Measurements from ENCODE around the gene CRY1. TPM values are rescaled to one million over a fixed set of nuclear protein-coding genes. Genes with fewer than 3 reads are reported as not detected.
"Not testable (repeated sequence)": the region's sequence is repeated elsewhere in the genome, so short reads cannot be mapped to it uniquely, and the experiment has no call there.

Gene CRY1
- total and polyA plus RNA-seq, 4 donors: 18.1 to 36.1 (median 28.9) TPM

DNA sequence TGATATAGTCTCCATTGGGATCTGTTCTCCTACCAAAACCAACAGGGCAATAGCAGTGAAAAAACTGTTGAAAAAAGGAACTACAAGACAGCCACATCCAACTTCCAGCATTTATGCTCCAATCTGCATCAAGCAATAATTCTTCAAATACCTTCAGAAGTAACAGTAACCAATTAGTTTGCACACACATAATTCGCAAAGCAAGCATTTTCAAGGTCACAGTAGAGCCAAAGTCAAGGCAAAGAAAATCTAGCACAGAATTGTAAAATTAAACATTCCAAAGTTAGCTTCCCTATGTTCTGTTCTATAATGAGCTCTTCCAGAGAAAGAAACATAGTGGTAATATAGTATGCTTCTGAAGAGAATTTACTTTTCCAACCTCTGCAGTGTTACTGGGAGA, 95.4 kb downstream of the CRY1 start:
- Histone ChIP-seq H3K4me3 (ENCODE audit: low read depth, low read length) (no peak overlapping the region), H3K27ac (ENCODE audit: low read depth, low read length) (no peak overlapping the region), H3K27me3 (ENCODE audit: control insufficient read depth, insufficient read depth, low read length) (no peaks in the 10 kb centered on the region), H3K9me3 (ENCODE audit: control insufficient read depth, insufficient read depth, low read length) (no peaks in the 10 kb centered on the region), H3K4me1 (ENCODE audit: control insufficient read depth, insufficient read depth, low read length) (no peaks in the 10 kb centered on the region), H3K36me3 (ENCODE audit: control insufficient read depth, insufficient read depth, low read length) (peaks cover 10% of the 10 kb centered on the region)
- WGBS (ENCODE audit: insufficient coverage): no CpG with 5 or more reads among the region's 1 CpG
- DNase-seq (ENCODE audit: low read depth in 4 of 6, low spot score in 6 of 6): no peak

DNA sequence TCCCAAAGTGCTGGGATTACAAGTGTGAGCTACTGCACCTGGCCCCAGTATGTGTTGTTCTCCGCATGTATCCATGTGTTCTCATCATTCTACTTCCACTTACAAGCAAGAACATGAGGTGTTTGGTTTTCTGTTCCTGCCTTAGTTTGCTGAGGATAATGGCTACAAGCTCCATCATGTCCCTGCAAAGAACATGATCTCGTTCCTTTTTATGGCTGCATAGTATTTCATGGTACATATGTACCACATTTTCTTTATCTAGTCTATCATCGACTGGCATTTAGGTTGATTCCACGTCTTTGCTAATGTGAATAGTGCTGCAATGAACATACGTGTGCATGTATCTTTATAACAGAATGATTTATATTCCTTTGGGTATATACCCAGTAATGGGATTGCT, 97.2 kb downstream of the CRY1 start:
- not testable (repeated sequence) for H3K9me3 ChIP-seq (ENCODE audit: control insufficient read depth, insufficient read depth, low read length); H3K27ac ChIP-seq (ENCODE audit: low read depth, low read length); H3K4me3 ChIP-seq (ENCODE audit: low read depth, low read length); DNase-seq (ENCODE audit: low read depth in 4 of 6, low spot score in 6 of 6); H3K4me1 ChIP-seq (ENCODE audit: control insufficient read depth, insufficient read depth, low read length); H3K27me3 ChIP-seq (ENCODE audit: control insufficient read depth, insufficient read depth, low read length)
- H3K36me3 ChIP-seq (ENCODE audit: control insufficient read depth, insufficient read depth, low read length): peaks cover 10% of the 10 kb centered on the region
- WGBS (ENCODE audit: insufficient coverage): 100% methylated on average over 1 of the region's 5 CpGs

DNA sequence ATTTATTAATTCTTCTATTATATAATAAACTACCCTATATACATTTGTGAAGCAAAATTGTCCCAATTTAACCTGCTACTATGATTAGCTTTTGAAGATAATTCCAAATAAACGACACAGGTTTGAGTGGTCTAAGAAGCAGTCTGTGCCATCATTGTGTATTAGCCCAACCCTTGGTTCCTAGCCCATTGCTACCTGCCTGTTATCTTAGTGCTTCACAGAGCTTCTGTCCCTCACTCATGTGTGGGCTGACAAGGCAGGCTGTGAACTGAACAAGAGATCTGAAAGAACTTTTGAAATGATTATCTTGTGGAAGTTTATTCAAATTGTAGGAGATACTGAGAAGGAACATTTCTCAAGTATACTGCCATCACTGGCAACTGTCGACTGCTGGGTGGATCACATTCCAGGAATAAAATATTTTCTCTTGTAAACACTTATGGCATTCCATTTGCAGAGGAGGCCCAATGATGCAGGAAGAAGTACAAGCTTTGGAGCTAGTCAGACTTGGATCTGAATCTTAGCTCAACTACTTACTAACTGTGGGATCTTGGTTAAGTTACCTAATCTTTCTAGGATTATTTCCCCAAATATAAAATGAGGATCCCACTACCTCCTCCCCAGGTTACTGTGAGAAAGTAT, 98.6 kb downstream of the CRY1 start:
- Histone ChIP-seq H3K9me3 (ENCODE audit: control insufficient read depth, insufficient read depth, low read length) (no peaks in the 10 kb centered on the region), H3K27me3 (ENCODE audit: control insufficient read depth, insufficient read depth, low read length) (no peaks in the 10 kb centered on the region), H3K4me3 (ENCODE audit: low read depth, low read length) (no peak overlapping the region), H3K4me1 (ENCODE audit: control insufficient read depth, insufficient read depth, low read length) (no peaks in the 10 kb centered on the region), H3K27ac (ENCODE audit: low read depth, low read length) (no peak overlapping the region), H3K36me3 (ENCODE audit: control insufficient read depth, insufficient read depth, low read length) (peaks cover 7% of the 10 kb centered on the region)
- 100% methylated on average over 1 of the region's 2 CpGs for WGBS (ENCODE audit: insufficient coverage)
- DNase-seq (ENCODE audit: low read depth in 4 of 6, low spot score in 6 of 6): peak in 1 of 6 donors; percentile 50

DNA sequence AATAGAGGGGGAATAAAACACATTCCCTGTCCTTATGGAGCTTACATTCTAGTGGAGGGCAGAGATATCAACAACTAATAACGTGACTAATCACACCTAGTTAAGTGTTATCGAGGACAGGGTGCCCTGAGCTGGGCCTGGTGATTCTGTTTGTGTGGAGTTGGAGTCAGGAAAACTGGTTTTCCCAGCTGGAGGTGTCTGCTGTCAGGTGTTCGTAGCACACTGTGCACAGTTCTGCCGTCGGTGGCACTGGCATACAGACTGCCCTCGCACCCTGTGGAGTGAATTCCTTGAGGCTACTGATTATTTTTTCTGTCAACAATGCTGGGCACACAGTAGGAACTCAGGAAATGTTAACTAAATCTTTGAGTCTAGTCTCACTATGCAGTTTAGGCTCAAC, 105.5 kb downstream of the CRY1 start:
- DNase-seq (ENCODE audit: low read depth in 4 of 6, low spot score in 6 of 6): no peak
- Histone ChIP-seq H3K27me3 (ENCODE audit: control insufficient read depth, insufficient read depth, low read length) (no peaks in the 10 kb centered on the region), H3K9me3 (ENCODE audit: control insufficient read depth, insufficient read depth, low read length) (no peaks in the 10 kb centered on the region), H3K4me1 (ENCODE audit: control insufficient read depth, insufficient read depth, low read length) (peaks cover 6% of the 10 kb centered on the region), H3K36me3 (ENCODE audit: control insufficient read depth, insufficient read depth, low read length) (peaks cover 13% of the 10 kb centered on the region), H3K4me3 (ENCODE audit: low read depth, low read length) (no peak overlapping the region), H3K27ac (ENCODE audit: low read depth, low read length) (no peak overlapping the region)
- 58% methylated on average over 5 of the region's 6 CpGs for WGBS (ENCODE audit: insufficient coverage)

DNA sequence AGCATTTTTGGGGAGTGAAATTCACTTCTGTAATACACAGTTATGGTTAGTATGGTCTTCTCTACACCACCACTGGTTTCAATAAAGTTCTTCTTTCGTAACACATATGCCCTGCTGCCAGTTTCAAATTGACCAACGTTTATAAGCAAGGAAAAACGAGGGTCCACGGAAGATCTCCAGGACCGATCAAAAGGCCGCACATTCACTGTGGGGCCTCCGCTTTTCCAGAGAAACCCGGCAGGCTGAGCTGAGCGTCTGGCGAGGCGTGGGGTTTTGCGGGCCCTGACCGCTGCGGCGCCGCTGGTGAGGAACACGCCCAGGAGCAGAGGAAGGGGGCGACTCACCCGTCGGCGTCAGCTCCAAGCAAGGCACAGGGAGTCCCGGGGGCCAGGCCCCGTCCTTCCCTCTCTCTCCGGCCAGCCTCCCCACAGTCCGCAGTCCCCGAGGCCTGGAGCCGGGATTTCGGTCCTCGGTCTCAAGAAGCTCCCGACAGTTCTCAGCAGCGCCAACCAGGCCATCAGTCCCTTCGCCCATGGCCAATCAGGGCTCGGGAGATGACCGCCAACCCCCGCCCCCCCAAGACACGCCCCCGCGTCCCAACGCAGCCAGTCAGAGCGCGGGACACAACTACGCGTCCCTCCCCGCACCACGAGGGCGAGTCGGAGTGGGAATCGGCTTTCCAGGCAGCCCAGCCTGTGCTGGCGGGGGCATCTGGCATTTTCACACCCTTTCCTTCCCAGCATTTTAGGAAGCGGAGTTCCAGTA, 106.5 kb downstream of the CRY1 start, which contains the start of gene MTERF2:
Gene MTERF2 (minus strand): TSS at position 522 of the 765 bp plus-strand sequence. CDS start 8,432 bp downstream, outside the sequence.
- 0% methylated on average over 48 of the region's 50 CpGs for WGBS (ENCODE audit: insufficient coverage)
- DNase-seq (ENCODE audit: low read depth in 4 of 6, low spot score in 6 of 6): peak; percentile 84 to 98 (median 92)
- Histone ChIP-seq H3K9me3 (ENCODE audit: control insufficient read depth, insufficient read depth, low read length) (no peaks in the 10 kb centered on the region), H3K4me1 (ENCODE audit: control insufficient read depth, insufficient read depth, low read length) (peaks cover 6% of the 10 kb centered on the region), H3K4me3 (ENCODE audit: low read depth, low read length) (peak within 1 kb of the TSS; percentile 95), H3K36me3 (ENCODE audit: control insufficient read depth, insufficient read depth, low read length) (peaks cover 13% of the 10 kb centered on the region), H3K27me3 (ENCODE audit: control insufficient read depth, insufficient read depth, low read length) (no peaks in the 10 kb centered on the region), H3K27ac (ENCODE audit: low read depth, low read length) (peak within 1 kb of the TSS; percentile 93)

DNA sequence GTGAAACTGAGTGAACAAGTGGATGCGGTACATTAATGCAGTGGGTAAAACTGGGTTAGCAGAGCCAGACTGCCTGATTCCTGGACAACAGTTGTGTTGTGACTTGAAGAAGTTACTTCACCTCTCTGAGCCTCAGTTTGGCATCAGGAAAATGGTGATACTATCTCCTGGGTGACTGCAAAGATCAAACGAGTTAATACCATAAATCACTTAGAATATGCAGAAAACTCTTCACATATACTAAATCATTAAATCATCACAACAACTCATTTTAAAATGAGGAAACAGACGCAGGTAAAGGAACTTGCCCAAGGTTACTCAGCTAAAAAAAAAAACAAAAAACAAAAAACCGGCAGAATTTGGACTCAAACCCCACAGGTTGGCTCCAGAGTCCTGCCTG, 107.2 kb downstream of the CRY1 start:
- peak overlapping the region; percentile 93 for H3K27ac ChIP-seq (ENCODE audit: low read depth, low read length)

DNA sequence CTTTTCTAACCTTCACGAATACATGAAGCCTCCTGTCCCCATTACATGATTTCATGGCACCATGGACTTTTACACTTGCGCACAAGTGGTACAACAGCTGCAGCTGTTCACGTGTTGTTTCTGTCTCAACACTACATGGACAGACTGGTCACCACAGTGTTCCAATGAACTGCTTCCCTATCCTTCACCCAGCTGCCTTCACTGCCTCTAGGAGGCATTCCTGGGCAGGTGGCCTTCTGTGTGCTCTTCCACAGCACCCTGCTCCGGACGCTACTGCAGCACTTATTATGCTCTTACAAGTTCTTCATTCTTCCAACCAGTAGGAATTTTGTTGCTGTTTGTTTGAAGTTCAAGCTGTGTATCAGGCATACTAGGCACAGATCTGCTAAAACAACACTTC, 107.9 kb downstream of the CRY1 start:
- Histone ChIP-seq H3K27me3 (ENCODE audit: control insufficient read depth, insufficient read depth, low read length) (no peaks in the 10 kb centered on the region), H3K27ac (ENCODE audit: low read depth, low read length) (no peak overlapping the region), H3K9me3 (ENCODE audit: control insufficient read depth, insufficient read depth, low read length) (no peaks in the 10 kb centered on the region), H3K4me1 (ENCODE audit: control insufficient read depth, insufficient read depth, low read length) (peaks cover 10% of the 10 kb centered on the region), H3K4me3 (ENCODE audit: low read depth, low read length) (no peak overlapping the region), H3K36me3 (ENCODE audit: control insufficient read depth, insufficient read depth, low read length) (peaks cover 13% of the 10 kb centered on the region)
- 97% methylated on average over 3 of the region's 5 CpGs for WGBS (ENCODE audit: insufficient coverage)
- DNase-seq (ENCODE audit: low read depth in 4 of 6, low spot score in 6 of 6): no peak

More for the DNA sequence above, 107.2 kb downstream of the CRY1 start:
- Histone ChIP-seq H3K9me3 (ENCODE audit: control insufficient read depth, insufficient read depth, low read length) (no peaks in the 10 kb centered on the region), H3K27me3 (ENCODE audit: control insufficient read depth, insufficient read depth, low read length) (no peaks in the 10 kb centered on the region), H3K4me3 (ENCODE audit: low read depth, low read length) (peak overlapping the region; percentile 95), H3K36me3 (ENCODE audit: control insufficient read depth, insufficient read depth, low read length) (peaks cover 13% of the 10 kb centered on the region), H3K4me1 (ENCODE audit: control insufficient read depth, insufficient read depth, low read length) (peaks cover 6% of the 10 kb centered on the region)
- 45% methylated on average over 3 of the region's 4 CpGs for WGBS (ENCODE audit: insufficient coverage)
- no peak for DNase-seq (ENCODE audit: low read depth in 4 of 6, low spot score in 6 of 6)

DNA sequence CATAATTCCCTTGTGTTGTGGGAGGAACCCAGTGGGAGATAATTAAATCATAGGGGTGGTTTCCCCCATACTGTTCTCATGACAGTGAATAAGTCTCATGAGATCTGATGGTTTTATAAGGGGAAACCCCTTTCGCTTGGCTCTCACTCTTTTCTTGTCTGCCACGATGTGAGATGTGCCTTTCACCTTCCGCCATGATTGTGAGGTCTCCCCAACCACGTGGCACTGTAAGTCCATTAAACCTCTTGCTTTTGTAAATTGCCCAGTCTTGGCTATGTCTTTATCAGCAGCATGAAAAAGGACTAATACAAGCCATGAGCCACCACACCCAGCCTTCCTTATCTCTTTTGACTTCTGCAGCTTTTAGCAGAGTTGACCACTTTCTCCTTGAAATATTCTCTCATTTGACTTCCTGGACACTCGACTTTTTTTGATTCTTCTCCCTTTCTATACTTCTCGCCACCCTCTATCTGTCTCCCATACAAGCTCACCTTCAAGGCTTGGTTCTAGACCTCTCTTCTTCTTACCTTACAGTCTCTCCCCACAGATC, 108.7 kb downstream of the CRY1 start:
- H3K4me1 ChIP-seq (ENCODE audit: control insufficient read depth, insufficient read depth, low read length): peaks cover 10% of the 10 kb centered on the region
- WGBS (ENCODE audit: insufficient coverage): 100% methylated on average over 6 of the region's 6 CpGs
- no peaks in the 10 kb centered on the region for H3K27me3 ChIP-seq (ENCODE audit: control insufficient read depth, insufficient read depth, low read length)
- no peaks in the 10 kb centered on the region for H3K9me3 ChIP-seq (ENCODE audit: control insufficient read depth, insufficient read depth, low read length)
- DNase-seq (ENCODE audit: low read depth in 4 of 6, low spot score in 6 of 6): no peak
- no peak overlapping the region for H3K4me3 ChIP-seq (ENCODE audit: low read depth, low read length)
- no peak overlapping the region for H3K27ac ChIP-seq (ENCODE audit: low read depth, low read length)
- H3K36me3 ChIP-seq (ENCODE audit: control insufficient read depth, insufficient read depth, low read length): peaks cover 13% of the 10 kb centered on the region

DNA sequence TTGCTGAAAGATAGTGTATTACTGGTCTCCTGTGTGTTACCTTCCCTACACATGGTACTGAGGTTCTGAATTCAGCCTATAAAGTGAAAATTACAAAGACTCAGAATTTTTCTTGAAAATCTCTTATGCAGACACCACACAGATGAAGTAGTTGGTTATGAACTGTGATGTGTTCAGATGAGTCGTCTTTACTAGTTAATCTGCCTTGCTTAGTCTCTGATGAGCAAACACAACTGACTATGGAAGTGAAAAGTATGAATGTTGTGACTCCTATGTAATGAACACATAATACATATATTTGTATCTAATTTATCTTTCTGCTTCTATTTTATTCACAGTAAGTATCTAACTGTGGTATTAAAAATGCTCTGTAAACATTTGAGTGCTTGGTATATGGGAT, 111.1 kb downstream of the CRY1 start:
- no peak overlapping the region for H3K27ac ChIP-seq (ENCODE audit: low read depth, low read length)
- no peaks in the 10 kb centered on the region for H3K9me3 ChIP-seq (ENCODE audit: control insufficient read depth, insufficient read depth, low read length)
- H3K4me1 ChIP-seq (ENCODE audit: control insufficient read depth, insufficient read depth, low read length): peaks cover 10% of the 10 kb centered on the region
- no peaks in the 10 kb centered on the region for H3K27me3 ChIP-seq (ENCODE audit: control insufficient read depth, insufficient read depth, low read length)
- WGBS (ENCODE audit: insufficient coverage): no CpG with 5 or more reads among the region's 1 CpG
- no peak overlapping the region for H3K4me3 ChIP-seq (ENCODE audit: low read depth, low read length)
- H3K36me3 ChIP-seq (ENCODE audit: control insufficient read depth, insufficient read depth, low read length): peaks cover 13% of the 10 kb centered on the region
- no peak for DNase-seq (ENCODE audit: low read depth in 4 of 6, low spot score in 6 of 6)
